Stromal cell of bone marrow (primary cell): Measurements from ENCODE around the gene PDRG1.

Source experiments
- DNase-seq: peaks from one replicate; pipeline ENCODE4 v3.0.0-alpha.2; 2012; ENCODE audit warnings: low read depth

The PDRG1 gene

DNA sequence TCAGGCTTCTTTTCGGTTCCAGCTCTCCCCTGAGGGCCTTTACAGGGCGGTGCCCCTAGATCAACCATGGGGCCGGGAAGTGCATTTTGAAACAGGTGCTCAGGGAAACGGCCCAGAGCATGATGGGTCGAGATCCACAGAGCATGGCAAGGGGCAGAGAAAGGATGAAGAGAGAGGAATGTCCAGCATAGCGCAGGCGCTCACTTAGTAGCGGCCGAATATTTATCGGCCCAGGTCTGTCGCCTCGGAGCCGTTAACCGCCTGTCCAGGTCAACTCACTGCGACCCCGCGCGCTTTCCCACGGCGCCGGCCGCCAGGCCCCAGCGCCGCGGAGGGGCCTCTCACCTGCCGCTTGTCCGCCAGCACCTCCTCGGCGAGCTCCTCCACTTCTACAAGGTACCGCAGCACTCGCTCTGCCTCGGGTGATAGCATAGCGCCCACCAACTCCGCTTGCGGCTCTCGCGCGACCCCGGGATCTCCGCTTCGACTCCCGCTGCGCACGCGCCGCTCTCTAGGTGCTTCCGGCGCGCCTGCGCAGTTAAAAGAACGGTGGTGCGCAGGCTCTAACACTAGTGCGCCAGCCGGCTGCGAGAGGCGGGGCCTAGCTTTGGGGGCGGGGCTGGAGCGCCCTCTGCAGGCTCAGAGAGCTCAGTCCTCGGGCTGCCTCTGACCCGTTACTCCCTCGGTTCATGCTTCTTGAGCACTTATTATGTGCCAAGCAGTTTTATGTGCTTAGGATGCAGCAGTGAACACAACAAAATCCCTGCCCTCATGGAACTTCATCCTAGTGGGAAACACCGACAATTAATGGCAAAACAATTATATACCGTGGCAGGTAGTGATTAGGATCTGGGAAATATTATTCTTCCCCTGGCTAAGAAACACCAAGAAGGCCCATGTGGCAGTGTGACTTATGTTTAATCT lies at the start of gene PDRG1:
TSS of gene PDRG1 (minus strand) at position 517 of the 924 bp plus-strand sequence. CDS start at position 432, 85 bp downstream.
- DNase-seq, result peak; percentile 86

DNA sequence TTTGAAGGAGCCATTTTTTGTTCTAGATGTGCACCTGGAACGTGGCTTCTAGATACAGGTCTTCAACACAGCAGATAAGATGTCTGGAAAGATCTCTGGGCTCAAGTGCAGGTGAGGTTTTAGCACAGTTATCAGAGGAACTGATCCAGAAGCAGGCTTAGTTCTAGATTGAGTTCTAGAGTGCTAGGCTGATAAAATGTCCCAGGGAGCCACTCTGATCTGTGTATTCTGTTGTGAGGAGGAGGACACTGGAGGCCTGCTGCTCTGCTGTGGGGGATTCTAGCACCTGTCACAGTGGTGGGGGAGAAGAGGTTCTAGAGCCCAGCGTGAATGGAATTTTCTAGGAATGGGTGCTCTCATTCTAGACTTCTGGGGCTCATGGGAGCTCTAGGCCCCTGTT lies 46.4 kb upstream of the PDRG1 start:
- no peak for DNase-seq

DNA sequence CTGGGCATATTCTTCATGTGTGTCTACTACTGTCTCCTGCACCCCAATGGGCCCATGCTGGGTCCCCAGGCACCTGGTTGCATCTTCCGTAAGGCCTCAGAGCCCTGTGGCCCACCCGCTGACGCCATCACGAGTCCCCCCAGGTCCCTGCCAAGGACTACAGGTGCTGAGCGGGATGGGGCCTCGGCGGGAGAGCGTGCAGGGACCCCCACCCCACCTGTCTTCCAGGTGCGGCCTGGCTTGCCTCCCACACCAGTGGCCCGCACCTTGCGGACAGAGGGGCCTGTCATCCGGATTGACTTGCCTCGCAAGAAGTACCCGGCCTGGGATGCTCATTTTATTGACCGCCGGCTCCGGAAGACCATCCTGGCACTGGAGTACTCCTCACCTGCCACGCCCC lies 45.1 kb upstream of the PDRG1 start:
- no peak for DNase-seq

DNA sequence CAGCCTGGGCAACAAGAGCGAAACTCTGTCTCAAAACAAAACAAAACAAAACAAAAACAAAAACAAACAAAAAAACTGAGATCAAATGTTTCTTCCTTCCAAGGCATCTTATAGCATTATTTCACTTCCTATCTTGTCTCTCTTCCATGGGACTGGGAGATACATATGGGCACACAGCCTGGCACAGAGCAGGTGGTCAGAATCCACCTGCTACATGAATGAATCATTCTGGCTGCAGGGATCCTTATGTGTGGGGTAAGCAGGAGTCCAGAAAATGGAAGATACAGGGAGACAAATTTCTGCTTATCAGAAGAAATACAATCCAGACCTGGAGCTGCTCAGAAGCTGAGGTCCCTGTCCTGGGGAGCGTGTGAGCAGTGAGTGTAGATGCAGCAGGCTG lies 40.2 kb upstream of the PDRG1 start:
- DNase-seq, result no peak

DNA sequence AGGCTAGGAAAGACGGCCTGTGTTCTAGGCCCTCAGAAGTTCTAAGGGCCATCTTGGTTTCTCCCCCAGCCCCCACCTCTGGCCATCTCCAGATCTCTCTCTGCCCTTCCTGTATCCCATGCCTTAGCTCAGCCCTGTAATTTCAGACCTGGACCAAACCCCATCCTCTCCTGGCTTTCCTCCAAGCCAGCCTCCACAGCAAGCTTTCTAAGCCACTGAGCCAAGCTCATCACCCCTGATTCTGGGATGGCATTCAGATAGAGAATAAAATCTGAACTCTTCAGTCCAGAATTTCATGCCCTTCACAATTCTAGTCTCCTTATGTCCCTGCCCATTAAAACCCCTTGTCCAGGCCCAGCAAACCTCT lies 39.5 kb upstream of the PDRG1 start:
- DNase-seq, result no peak

DNA sequence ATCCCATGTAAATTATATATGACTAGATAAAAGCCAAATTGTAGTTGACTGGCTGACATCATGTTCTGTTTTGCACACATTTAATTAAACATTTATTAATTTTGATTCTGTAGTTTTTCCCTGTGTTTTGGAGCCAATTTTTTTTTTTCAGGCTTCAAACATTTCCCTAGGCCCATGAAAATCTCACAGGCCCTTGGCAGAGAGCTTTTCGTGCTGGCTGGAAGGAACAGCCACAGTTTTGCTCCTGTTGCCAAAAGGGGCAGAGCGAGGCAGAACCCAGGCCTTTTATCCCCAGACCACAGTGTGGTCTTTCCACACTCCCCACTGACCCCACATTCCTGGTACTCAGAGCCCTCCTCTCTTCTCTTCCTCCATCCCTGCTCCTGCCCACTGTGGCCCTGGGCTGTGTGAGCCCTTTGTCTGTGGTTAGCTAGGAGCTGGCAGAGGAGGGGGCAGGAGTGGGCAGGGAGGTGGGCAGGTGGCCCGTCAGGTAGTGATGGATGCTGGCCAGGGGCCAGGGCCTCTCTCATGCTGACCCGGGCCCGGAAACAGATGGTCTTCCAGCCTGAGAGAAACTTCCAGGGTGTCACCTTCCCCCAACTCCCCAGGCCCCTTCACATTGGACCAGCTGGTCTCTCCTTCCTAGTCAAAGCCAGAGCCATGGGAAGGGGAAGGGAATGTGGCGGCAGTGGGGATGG lies 38.9 kb upstream of the PDRG1 start:
- DNase-seq, result no peak

DNA sequence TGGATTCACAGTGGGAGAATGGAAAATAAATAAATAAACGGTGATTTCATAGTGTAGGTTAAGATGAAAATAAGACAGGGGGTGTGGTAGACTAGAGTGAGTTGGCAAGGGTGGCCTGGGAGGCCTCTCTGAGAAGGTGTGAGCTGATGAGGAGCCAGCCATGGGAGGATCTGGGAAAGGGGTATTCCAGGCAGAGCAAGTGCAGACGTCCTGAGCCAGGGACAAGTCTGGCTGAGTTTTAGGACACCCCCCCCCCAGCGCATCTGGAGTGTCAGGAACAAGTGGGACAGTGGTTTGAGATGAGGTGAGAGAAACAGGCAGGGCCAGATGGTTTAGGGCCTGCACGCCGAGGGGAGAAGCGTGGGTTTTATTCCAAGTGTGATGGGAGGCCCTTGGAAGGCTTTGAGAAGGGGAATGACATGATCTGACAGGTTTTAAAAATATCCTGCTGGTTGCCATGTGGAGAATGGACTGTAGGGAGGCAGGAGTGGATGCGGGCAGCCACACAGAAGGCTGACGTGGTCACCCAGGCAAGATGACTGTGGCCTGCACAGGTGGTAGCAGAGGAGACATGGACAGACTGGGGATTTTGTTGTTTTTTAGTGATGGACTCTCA lies 37.3 kb upstream of the PDRG1 start:
- DNase-seq, result no peak

DNA sequence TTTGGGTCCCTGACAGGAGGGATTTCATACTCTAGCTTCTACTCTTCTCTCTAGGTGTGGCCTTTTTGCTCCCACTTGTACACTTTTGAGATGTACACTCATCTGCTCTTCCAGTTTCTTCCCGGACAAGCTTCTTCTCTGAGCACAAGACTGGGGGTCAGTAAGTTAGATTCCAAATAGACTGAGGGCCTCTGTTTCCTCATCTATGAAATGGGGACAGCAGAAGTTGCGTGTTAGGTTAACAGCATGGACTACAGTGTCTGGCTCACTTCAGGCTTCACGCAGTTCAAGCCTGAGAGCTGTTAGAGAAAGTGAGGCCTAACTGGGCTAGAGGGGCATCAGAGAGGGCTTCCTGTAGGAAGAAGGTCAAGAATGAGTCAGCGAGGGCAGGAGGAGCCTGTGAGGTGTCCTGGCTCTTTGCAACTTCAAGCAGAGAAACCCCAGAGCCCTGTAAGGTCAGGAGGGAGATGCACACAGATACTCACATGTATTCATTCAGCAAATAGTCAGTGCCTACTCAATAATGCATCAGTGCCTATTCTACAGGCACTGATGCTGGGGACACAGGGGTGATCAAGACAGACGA lies 36.7 kb upstream of the PDRG1 start:
- no peak for DNase-seq

DNA sequence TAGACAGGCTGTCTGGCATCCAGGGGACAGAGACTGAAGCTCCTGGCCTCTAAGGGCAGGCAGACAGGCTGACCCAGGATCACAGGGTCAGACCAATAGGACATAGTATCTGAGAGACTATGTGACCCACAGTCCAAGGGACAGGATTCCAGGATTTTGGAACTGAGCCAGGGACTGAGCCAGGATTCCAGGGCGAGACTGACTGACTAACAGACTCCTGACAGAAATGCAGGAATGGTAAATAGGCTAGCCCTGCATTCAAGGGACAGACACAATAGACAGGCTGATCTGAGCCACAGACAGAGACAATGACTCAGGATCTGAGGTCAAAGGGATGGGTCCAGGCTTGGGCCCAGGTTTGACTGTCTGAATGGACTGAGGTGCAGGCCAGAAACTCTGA lies 35.9 kb upstream of the PDRG1 start:
- DNase-seq, result no peak

DNA sequence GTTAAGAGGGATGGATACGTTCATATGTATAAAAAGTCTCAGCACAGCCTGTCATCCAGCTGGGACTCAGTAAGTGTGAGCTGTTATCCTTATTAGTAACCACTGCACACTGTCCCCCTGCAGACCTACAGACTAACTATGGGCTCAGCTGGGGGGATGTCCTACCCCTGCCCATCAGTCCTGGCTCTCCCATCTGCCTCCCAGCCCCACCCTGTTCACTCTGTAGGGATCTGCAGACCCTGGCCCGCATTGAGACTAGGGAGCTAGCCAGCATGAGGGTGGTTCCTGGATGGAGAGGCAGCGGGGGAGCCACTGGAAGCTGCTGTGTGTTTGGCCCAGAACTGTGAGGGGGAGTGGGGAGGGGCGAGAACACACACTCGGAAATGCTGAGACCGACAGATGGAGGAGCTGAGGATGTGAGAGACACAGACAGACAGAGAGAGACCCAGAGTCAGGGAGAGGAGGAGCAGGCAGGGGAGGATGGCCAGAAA lies 33.2 kb upstream of the PDRG1 start:
- no peak for DNase-seq

DNA sequence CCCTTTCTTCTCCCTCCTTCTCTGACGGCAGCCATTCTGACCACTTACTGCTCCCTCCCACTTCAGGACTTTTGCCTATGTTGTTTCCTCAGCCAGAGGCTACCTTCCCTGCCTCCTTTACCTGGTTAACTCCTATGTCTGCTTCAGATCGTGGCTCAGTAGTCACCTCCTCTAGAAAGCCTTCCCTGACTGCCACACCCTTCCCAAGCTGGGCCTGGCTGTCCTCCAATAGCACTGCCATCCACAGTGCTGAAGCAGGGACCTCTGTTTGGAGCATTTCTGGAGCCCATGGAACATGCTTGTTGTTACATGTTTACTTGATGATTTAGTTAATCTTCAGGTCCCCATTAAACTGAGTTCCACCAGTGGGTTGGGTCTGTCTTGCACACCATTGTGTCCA lies 29.9 kb upstream of the PDRG1 start:
- no peak for DNase-seq

DNA sequence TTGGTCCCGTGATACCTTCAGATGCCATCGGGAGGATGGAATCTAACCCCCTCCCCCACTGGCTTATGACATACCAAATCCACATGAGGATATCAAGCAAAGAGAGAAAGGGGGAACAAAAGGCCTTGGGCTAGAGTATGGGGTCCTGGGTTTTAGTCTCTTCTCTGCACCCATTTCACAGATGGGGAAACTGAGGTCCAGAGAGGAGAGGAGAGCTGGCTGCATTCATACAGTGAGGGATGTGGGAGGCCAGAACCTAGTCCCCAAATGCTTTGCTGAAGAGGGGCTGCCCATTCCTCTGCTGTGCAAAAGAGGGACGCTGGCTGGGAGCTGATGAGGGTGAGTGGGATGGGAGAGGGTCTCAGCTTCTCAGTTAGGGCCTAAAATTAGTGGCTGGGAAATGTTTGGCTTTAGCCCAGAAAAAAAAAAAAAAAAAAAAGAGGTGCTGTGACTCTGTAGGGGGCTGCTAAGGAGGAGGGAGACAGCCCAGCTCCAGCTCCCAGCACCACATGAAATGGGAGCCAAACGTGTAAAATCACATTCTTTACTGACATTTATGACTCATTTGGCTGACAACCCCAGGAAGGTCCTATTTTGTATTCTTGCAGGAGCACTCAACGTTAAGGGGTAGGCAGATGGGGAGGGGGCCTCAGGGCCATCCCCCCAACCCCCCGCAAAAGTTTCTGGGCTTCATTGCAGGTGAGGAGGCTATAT lies 28.0 kb upstream of the PDRG1 start:
- DNase-seq, result no peak

DNA sequence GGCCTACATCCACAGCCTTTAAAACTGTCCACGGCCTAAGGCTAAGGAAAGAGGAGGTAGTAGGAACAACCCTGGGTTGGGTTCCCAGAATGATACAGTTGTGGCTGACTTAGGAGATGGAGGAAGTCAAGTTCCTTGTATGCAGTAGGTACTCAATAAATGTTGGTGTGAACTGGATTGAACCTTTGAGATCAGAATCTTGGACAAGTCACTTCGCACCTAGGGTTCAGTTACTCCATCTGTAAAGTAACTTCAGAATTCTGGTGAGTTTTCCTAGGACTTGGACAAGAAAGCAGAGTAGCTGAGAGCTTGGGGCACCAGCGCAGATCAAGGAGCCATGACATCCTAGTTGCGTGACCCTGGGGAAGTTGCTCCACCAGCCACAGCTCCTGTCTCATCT lies 25.2 kb upstream of the PDRG1 start:
- no peak for DNase-seq

DNA sequence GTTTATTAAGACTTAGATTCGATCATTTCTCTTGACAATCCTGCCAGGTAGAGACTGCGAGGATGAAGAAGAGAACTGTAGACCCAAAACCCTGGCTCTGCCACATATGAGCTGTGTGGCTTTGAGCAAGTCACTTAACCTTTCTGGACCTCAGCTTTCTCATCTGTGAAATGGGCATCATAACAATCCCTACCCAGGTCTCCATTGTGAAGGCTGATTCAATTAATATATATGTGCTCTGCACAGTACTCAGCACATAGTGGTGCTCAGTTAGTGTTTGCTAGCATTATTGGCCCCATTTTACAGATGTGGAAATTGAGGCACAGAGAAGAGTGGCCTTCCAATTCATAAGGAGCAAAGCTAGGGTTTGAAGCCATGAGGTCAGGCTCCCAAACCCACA lies 24.0 kb upstream of the PDRG1 start:
- DNase-seq, result no peak

DNA sequence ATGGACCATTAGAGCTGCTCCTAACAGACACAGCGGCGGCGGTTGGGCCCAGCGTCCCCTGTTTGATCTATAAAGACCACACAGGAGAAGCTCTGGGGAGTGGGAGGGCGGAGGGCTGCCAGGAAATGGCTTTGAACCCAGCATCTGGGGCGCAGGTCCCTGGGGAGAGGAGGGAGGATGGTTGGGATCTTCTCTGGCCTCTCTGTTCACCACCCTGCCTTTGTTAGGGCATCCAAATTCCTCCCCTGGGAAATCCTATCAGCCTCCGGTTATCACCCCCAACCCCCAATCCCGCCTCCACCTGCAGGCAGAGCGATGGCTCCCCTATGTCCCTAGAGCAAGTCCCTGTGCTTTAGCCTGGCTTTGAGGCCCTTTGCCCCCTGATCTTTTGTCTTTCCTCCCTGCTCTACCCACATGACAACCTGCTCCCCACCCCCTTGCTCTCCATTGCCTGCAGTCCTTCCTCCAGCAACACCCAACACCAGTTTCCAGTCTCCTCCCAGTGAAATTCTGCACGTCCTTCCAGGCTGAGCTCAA lies 23.2 kb upstream of the PDRG1 start:
- DNase-seq, result no peak

DNA sequence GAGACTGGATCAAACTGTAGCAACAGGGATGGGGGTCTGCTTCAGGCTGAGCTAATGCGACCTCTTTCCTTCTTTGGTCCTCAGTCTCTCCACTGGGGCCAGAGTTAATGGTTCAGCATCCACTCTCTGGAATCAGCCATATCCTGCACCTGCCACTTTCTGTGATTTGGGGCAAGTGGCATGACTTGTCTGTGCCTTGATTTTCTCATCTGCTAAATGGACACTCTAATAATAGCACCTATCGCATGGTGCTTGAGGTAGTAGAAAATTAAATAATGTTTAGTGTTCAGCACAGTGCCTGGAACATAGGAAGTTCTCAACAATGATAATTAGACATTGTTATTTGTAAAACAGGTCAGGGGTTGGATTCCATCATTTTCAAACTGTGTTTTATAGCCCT lies 22.4 kb upstream of the PDRG1 start:
- no peak for DNase-seq

DNA sequence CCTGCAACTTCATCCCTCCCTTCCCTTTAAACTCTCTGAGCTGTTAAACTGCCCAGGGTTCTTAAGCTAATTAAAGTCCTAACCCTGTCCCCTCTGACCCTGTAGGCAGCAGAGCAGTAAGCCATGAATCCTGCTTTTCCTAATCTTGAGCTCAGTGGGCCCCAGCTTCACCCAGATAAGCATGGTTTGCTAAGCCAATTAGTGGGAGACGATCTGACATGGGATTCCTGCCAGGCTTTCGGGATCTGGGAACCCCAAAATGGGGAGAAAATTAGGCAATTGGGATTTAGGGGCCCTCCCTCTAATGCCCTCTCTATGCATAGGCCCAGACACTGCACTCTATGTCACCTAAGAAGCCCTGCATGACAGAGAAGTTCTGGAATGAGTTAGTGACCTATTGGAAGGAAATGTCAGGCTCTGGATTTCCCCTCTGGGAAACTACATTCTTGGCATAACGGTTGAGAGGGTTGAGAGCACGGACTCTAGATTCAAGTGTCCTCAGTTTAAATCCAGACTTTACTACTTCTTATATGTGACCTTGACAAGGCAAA lies 20.7 kb upstream of the PDRG1 start:
- DNase-seq, result no peak

DNA sequence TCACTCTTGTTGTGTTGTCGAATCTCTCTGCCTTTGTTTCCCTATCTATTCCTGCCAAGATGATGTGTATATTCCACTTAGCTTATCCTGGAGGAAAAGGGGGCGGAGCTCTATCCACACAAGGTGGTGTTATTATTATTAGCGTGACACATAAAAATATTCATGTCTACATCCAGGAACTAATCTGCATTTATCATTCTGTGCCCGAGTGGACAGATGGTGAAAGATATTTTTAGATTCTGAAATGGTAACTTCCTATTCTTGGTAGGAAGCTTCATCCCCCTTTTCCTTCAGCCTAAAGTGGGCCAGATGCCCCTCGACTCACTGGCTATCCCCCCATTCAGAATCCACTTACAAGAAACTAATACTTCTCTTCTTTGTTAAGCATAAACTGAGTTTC lies 18.1 kb upstream of the PDRG1 start:
- no peak for DNase-seq

DNA sequence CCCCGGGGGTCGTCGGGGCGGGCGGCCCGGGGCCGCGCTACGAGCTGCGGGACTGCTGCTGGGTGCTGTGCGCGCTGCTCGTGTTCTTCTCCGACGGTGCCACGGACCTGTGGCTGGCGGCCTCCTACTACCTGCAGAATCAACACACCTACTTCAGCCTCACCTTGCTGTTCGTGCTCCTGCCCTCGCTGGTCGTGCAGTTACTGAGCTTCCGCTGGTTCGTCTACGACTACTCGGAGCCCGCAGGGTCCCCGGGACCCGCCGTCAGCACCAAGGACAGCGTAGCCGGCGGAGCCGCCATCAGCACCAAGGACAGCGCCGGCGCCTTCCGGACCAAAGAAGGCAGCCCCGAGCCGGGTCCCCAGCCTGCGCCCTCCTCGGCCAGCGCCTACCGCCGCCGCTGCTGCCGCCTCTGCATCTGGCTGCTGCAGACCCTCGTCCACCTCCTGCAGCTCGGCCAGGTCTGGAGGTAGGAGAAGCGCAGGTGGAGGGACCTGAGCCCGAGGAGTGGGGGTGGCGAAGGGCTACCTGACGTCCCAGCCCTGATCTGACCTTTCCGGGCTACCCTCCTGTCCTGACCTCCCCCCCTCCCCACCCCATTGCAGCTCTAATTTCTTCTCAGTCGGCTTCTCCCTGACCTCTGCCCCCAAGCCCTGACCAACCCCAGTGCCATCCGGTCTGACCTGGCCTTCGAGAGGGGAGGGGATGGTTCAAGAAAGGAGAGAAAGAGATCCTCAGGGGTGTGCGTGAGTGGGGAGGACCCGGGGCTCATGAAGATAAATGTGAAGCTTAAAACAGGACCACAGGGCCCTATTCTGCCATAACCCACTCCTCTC lies 16.7 kb upstream of the PDRG1 start:
- peak; percentile 17 for DNase-seq

DNA sequence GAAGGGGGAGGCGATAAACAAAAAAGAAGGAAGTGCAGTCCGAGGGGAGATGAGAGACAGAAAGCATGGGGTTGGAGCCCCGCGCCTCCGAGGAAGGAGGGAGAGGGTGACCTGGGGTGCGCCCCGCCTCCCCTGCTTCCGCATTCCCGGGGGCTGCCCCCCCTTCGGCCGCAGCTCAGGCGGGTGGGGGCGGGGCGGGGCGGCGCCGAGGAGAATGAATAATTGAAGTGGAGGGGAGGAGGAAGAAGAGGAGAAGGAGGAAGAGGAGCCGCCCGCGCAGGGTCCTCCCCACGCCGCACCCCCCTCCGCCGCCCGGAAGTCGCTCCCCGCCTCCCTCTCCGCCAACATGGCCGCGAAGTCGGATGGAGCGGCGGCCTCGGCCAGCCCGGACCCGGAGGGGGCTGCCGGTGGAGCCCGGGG lies 16.0 kb upstream of the PDRG1 start, which contains the start of gene XKR7:
TSS of gene XKR7 (plus strand) at position 322 of the 420 bp plus-strand sequence. CDS start at position 347, 25 bp downstream.
- no peak for DNase-seq
